Inflammatory macrophage treated with lipopolysaccharide for 1 hour (primary cell): ENCODE results near the gene SMIM21.
A peak's percentile ranks its signal among the peaks of the same experiment; 100 is the strongest.

Source experiments
- DNase-seq, 2 donors: peaks; one replicate each; pipeline ENCODE4 v3.0.0-alpha.2; 2020 to 2022

SMIM21 gene

DNA sequence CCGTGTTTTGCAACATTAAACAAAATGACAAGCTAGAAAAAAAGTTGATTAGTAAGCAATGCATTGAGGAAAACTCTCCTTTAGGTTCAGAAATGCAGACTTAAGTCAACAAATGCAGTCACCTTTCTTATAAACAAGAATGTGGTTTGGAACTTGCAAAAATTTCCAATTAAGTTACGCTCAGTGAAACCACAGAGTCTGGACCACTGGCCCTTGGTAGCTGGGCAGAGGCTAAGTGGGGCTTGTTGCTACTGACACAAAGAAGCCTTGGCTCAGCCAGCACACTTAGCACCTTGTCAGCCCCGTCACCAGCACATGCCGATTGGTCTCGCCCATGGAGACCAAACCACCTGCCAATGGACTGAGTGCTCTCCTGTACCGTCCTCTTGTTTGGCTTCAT lies 53.0 kb downstream of the SMIM21 start:
- no peak for DNase-seq

DNA sequence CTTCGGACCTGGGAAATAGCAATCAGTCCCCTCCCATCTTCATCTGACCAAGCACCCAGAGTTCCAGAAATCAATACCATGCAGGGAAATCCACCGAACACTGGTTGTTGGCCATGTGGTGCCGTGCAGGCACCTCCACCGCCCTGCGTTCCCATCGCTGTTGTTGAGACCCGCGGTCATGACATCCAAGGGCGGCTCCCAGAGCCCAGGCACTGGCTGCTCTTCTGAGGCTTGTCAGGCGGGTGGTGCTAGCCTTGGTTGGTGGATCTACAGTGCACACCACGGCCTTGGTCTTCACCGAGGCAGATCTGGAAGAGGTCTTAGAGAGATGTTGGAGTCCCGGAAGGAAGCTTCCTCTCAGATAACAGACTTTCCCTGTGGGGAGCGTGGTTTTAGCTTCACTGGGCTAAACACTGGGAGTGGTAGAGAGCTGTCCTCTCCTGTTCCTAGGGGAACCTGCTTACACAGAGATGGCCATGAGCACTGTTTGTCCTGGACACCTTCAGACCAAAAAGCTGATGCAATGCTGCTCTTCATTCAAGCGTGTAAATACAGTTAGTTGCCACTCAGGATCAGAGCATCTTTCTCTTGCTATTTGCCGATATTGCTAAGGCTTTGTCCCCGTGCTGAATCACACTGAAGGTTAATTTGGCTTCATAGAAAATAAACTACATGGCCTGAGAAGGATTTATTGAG lies 58.3 kb downstream of the SMIM21 start:
- no peak for DNase-seq

DNA sequence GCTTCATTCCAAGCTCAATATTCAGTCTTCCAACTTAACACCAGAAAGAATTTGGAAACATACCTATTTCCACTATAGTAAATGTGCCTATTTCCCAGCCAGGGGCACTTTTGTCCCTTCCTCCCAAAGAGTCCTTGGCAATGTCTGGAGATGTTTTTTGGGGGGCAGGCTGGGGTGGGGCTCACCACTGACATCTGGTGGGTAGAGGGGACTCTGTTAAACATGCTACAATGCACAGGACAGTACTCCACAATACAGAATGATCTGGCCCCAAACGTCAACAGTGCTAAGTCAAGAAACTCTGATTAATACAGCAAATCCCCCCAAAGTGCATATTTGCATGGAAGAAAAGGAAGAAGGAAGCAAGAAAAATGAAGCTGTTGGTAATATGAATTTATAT lies 61.7 kb downstream of the SMIM21 start:
- DNase-seq = no peak

DNA sequence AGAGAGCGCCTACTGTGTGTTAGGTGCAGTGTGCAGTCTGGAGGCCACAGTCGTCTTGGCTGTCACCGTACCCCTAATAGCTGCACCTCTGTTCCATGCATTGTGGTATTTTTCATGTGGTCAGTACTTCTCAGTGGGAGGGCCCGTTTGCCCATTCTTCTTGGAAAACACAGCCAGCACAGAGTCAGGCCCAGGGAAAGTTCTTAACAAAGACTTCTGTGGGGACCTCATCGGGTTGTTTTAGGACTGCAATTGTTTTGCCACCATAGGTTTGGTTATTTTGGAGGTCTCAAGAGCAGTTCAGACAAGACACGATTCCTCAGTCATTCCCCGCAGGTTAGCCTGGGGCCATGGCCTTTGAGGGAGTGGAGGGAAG lies 62.3 kb downstream of the SMIM21 start:
- DNase-seq = no peak

DNA sequence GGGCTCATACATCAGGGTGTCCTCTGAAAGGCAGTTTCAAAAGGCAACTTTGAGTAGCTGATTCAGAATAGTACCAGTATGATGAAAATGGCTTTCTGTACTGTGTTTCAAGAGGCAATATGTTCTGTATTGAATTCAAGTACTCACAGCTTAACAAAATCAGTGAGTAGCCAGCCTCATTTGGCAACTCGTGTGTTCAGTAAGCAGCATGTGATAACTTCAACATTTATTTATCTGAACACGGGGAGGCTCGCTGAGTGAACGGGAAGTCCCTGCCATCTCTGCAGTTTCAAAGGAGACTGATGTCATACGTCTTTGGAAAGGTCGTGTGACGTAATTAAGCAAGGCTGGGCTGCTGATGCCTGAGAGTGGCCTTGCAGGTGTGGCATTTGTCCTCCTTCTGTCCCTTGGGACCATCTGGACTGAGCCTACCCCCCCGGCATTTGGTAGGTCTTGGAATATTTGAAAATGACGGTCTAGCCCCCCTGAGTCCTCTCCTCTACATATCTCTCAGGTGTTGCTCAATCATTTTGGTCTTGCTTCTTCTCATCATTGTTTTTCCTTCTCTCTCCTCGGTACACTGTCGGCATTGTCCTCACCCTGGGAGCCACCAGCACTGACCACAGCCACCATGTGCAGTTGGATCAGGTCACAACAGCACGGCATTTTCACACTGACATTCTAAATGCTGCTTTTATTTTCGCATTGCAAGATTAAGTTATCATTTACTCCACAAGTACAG lies 62.8 kb downstream of the SMIM21 start:
- DNase-seq = peak; percentile 63 to 82

DNA sequence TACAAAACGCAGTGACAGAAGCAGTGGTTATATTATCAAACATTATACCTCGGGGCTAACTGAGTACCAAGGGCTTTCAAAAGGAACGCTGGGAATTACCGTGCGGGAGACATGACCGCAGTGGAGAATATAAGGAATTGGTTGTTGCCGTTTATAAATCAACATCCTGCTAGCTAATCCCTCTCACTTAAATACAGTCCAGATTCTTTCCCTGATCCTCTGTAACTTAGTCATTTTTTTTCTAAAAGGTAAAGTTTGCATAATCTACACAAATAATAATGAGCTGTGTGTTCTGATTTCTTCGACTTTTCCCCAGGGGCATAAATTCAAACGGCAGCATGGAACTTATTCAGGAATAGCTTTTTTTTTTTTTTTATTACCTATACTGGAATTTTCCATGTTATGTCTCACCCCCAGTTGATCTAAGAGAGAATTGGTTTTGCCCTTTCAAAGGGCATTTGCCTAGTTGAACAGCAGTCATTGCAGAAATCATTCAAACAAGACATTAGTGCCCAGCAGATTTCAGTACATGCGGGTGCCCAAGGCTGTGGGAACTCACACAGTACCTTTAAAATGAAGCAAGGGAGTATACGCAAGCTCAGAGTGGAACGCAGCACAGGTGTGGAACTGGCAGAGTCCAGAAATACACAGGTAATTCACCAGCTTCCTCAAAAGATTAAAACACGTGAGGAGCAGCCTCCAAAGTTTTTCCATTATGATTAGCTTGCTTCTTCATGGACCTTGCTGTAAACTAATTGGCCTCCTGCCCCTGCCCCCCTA lies 63.9 kb downstream of the SMIM21 start:
- DNase-seq = no peak

DNA sequence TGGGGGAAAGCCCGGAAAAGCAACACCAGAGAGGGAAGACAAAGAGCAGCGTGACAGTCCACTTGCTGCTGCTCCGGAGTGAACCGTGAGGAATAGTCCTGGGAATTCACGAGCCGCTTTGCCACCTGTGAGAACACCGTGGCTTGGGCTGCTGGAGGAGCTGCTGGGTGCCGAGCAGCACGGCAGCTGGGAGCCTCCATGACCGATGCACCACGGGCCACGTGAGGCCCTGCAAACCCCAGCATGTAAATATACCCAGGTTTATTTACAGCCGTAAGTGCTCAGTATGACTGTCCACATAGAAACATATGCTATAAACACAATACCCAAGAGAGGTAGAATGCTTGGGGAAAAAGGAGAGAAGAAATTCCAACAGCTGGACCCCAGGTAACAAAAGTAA lies 65.1 kb downstream of the SMIM21 start:
- no peak for DNase-seq

DNA sequence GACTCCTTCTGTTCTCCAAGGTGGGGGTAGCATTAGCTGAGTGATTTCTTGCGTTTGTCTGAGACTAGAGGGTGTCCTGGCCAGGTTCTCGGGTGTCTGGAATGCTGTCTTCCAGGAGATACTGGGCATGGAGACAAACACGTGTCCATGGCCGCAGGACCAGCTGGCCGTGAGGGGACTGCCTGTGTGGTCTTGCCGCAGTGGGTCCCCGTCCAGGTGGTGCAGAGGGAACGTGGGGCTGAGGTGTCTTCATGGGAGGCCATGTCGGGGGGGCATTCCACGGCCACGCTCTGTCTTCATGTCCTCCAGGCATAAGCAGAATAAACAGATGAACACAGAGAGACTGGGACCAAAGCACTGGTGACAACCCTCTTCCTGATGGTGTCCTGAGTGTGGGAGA lies 66.6 kb downstream of the SMIM21 start:
- DNase-seq = no peak

DNA sequence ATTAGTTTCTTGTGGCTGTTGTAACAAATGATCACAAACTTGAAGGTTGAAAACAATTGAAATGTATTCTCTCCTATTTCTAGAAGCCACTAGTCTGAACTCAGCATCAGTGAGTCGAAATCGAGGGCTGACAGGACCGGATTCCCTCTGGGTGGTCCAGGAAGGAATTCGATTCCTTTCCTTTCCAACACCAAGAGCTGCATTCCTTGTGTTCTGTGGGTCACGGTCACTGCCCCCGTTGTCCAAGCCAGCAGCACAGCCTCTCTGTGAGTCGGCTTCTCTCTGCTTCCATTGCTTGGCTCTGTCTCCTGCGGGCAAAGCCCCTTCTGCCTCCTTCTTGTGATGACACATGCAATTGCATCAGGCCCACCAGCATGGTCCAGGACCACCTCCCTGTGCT lies 67.3 kb downstream of the SMIM21 start:
- DNase-seq = no peak
